Head of caudate nucleus (tissue), 42 donors: ENCODE measurements around the gene MAGI2.

Experiments used
- DNase-seq, 42 donors: peaks; one replicate each; pipeline versions ENCODE4 v3.0.0 to v3.0.0-alpha.2; 2020 to 2021; ENCODE audit warnings: mixed read lengths in 7 of 42
- intact Hi-C: fragments of 100-400 bp; cut with DNase I; formaldehyde crosslinking; loops from one replicate; pipeline ENCODE4 v1.15.0; 2022

MAGI2 gene

DNA sequence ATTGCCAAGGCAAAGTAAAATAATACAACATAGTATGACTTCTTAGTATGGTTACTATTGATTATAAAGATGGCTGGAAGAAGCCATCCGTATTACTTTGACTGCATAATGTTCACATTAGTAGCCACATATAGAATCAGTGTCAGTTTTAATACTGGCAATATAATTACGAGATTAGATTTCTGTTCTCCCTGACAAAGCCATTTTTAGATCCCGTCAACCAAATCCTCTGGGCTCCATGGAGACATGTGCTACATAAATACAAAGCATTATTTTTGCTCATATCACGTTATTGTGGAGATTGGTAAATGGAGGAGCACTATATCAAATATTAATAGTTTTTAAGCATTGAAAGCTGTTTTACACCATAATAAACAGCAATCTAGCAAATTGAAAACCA is 124.0 kb downstream of the MAGI2 start:
- no peak for DNase-seq
- intact Hi-C loops: no loop called here

DNA sequence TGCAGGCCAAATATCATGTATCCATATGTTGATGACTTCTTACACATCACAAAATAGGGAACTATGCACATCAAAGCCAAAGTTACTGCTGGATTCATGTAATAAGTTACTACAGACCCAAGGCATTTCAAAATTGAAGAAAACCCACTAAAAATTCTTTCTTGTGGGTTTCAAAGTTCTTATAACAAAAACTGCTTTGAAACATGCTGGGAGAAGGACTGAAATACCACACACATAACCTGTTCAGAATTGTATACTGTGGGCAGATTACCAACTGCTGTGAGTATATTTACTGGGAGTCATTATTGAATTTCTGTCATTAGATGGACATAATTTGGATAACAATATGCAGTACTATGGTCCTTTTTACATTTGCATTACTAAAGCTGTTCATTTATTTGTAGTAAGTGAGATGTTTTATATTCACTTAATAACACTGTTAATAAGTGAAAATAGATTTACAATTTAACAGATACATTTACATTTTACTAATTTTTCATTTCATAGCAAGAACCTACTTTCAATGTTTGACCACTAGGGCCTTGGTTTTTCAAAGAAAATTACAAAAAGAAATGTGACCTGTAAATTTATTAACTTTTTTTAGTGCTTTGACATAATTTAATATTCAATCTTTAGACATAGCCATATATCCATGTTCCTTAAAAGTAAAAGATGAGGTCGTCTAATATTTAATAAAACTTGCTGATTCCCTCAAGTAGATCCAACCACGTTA is 132.6 kb downstream of the MAGI2 start:
- intact Hi-C loops: no loop called here
- no peak for DNase-seq

DNA sequence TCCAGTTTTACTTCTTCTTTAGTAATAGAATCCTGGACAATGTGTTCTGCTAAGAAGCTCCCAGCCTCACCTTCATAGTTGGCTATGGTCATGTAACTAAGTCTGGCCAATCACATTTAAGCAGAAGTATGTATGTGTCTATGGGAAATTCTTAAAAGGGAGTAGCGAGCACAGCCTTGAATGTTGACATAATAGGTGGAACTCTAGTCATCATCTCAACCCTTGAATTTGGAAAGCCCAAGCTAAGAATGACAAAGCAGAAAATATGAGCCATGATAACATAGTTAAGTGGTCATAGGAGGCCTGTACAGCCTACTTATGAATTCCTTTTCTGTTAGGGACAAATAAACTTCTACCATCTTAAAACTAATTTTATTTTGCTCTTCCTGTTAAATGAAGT is 134.1 kb downstream of the MAGI2 start:
- intact Hi-C loops: no loop called here
- no peak for DNase-seq

DNA sequence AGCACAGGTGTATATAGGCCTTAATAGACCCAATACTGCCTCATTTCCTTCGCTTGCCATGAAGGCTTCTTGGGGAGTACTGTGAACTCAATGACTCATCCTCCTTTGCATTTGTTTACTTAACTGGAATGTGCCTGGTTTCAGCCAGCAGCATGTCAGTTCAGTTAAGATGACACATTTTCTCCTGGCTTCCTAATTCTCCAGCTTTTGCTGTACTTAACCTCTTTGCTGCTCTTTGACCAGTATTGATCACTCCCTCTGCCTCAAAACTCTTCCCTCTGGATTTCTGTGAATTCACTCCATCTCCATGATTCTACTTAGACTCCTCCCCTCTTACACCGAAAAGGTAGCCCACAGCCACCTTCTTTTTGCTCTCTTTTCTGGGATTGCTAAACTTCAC is 135.7 kb downstream of the MAGI2 start:
- DNase-seq: no peak
- intact Hi-C loops: no loop called here

DNA sequence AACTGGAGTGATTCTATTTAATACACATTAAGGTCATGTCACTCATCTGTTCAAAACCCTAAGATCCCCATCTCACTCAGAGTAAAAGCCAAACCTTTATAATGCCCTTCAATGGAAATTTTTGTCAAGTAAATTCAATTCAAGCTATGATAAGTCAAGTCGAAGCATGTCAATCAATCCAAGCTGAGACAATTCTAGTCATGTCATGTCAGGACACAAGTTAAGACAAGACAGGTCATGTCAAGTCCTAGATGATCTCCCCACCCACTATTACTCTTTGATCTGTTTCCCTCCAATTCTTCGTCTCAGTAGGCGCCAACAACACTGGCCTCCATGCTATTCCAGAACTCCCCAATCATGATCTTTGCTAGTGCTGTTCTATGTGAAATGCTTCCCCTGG is 141.4 kb downstream of the MAGI2 start:
- no peak for DNase-seq
- intact Hi-C loops: no loop called here

DNA sequence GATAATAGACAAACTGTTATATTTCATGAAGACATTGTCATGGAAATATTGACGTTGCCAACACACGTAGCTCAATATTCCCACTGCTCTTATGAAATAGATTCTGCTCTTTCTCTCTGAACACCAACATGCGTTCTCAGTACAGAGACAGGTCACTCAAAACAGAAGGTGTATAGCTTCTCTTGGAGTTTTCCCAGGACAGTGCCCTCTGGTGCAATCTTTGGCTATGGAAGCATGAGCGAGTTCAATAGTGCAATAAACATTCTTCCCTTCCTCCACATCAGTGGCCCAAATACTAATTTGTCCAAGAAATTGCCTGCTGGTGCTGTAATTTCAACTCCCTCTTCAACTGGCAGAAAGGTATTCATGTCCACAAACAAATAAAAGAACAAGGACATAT is 145.3 kb downstream of the MAGI2 start:
- intact Hi-C loops: no loop called here
- no peak for DNase-seq

DNA sequence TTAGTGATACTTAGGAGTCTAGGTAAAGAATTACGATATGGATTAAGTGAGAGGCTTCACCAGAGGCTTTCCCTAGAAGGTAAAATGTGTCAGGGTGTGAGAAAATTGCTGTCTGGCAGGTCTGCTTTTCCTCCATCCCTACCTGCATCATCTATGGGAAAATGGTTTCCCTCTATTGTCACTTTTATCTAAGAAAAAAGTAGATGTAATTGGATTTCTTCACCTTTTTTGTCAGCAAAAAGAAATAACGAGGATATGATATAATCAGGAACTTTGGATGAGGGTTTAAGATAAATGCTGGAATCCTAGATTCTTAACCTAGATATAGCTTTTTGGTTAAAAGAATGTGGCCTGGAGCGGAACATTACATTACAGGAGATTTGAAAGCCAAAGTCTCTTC is 146.1 kb downstream of the MAGI2 start:
- intact Hi-C loops: no loop called here
- no peak for DNase-seq

DNA sequence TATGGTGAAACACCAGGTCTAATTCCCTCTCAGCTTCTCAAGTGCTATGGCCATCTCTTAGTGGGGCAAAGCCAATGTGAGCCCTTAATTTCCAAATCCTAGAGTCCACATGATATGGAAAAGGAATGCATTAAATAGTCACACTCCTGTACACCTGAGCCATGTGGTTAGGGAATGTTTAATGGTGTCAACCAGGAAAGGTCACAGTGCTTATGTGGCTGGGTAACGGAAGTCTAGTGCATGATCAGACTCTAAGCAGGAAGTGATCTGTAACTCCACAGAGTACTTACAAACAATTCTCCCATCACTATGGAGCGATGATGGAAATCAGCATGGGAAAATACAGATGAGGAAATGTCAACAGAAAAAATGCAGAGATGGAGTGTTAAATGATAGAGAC is 148.8 kb downstream of the MAGI2 start:
- intact Hi-C loops: loop anchor here (5.0 kb wide), 1 partner anchor 148 kb away; the partner anchor contains the start of gene MAGI2

DNA sequence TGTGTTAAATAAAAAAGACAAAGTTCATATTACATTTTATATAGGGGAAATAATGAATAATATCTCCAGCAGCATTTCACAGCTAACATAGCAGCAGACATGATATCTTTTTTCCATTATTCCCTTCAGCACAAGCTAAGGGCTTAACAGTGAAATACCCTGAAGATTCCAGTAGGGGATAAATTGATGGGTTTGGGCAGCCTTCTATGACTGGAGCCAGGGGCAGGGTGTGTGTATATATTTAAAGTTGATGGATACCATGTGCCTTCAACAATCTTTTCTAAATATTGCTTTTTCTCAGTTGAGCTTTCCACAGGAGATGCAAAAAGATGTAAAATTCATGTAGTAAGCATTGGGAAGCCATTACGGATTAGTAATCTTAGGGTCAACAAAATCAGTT is 151.2 kb downstream of the MAGI2 start:
- no peak for DNase-seq
- intact Hi-C loops: loop anchor here (5.0 kb wide), 1 partner anchor 150 kb away; the partner anchor contains the start of gene MAGI2

More for the DNA sequence above, 148.8 kb downstream of the MAGI2 start:
- no peak for DNase-seq

DNA sequence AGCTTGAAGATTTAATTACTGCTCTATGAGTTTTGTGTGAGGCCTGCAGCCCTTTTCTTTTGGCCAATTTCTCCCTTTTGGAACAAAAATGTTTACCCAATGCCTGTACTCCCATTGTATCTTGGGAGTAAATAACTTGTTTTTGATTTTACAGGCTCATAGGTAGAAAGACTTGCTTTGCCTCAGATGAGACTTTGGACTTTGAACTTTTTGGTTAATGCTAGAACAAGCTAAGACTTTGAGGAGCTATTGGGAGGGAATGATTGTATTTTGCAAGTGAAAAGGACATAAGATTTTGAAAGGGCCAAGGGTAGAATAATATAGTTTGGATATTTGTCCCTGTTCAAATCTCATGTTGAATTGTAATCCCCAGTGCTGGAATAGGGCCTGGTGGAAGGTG is 152.0 kb downstream of the MAGI2 start:
- intact Hi-C loops: loop anchor here (5.0 kb wide), 1 partner anchor 151 kb away; the partner anchor contains the start of gene MAGI2
- no peak for DNase-seq

DNA sequence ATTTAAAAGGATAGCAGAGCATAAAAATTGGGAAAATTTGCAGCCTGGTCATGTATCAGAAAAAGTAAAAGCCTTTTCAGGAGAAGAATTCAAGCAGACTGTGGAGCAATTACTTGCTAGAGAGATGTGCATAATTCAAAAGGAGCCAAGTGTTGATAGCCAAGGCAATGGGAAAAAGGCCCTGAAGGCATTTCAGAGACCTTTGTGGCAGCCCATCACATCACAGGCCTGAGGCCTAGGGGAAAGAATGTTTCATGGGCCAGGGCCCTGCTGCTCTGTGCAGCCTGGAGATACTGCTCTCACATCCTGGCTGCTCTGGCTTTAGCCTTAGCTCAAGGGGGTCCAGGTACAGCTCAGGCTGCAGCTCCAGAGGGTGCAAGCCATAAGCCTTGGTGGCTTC is 152.9 kb downstream of the MAGI2 start:
- no peak for DNase-seq
- intact Hi-C loops: loop anchor here (5.0 kb wide), 1 partner anchor 152 kb away; the partner anchor contains the start of gene MAGI2

DNA sequence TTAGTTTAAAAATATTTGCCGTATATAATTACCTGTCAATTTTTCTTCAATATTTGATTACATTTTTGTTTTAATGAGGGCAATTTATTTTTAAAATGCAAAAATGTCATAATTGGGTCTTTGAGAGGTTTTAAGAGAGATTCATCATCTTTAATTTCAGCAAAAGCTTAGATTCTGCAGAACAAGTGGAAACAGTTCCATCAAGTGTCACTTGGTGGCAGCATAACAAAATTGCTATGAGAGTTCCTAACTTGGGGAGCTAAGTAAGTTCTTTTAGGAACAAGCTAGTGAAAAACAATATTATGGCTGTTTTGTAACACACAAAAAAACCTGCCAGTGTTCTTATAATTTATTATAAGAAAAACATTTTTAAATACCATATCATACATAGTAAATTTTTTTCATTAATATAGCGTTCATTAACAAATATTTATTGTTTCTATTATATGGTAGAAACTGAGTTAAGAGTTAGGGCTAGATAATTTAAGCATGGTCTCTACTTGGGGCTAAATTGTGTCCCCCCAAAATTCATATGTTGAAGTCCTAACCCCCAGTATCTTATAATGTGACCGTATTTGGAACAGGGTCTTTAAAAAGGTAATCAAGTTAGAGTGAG is 155.2 kb downstream of the MAGI2 start:
- peak in 30 of 42 donors; percentile 12 to 86 (median 58) for DNase-seq
- intact Hi-C loops: no loop called here

DNA sequence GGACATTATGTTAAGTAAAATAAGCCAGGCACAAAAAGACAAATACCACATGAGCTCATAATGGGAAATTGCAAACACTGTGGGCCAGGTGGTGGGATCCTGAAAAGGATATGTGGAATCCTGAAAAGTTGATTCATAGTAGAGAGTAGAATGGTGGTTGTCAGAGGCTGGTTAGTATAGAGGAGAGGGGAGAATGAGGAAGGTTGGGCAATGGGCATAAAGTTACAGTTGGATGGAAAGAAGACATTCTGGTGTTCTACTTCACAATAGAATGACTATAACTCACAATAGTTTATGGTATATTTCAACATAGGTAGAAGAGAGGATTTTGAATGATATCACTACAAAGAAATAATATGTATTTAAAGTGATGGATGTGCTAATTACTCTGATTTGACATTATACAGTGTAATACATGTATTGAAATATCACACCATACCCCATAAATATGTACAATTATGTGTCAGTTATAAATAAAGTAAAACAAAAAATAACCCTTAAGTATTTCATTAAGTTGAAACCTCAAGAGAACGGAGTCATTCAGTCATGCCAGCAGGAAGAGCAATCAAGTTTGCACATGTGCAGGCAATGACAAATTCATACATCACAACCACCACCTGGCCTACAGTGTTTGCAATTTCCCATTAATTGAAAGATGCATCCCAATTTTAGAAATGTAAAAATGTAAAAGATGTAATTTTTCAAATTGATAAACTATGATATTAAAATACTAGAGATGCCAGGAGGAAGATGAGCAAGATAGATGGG is 156.7 kb downstream of the MAGI2 start:
- DNase-seq: no peak

DNA sequence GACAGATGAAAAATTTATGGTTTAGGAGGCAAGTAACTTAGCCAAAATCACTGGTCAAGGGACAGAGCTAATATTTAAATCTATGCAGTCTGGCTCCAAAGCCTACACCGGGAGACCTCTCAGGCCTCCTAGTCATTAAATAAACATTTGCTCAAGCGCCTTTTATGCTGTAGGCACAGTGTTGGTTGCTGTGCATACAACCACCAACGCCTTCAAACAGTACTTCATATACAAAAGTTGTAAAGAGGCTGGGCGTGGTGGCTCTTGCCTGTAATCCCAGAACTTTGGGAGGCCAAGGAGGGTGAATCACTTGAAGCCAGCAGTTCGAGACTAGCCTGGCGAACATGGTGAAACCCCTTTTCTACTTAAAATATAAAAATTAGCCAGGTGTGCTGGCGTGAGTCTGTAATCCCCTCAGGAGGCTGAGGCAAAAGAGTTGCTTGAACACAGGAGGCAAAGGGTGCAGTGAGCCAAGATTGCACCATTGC is 159.8 kb downstream of the MAGI2 start:
- DNase-seq: no peak
- intact Hi-C loops: no loop called here

More for the DNA sequence above, 156.7 kb downstream of the MAGI2 start:
- intact Hi-C loops: no loop called here

DNA sequence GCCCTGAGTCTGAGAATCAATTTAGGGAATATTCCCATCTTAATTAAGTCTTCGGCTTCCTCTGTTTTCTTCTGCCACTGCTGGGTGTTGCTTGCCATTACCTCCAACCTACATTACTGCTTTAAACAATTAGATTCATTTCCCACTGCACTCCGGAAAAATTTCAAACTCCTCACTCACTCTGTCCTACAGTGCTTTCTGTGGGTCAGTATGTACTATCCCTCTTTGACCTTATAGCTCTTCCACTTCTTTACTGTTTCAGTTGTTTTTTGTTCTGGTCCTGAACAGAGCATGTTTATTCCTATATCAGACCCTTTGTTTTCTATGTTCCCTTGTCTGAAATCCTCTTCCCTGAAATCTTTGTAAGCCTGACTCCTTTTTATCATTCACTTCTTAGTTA is 160.6 kb downstream of the MAGI2 start:
- intact Hi-C loops: no loop called here
- DNase-seq: no peak

DNA sequence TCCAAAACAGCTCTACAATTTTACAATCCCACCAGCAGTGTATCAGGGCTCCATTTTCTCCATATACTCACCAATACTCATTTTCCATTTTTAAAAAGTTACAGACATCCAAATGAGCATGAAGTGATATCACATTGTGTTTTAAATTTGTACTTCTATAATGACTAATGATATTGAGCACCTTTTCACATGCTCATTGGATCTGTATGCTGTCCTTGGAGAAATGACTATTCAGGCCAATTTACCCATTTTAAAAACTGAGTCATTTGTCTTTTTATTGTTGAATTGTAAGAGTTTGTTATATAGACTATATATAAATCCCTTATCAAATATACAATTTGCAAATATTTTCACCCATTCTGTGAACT is 162.0 kb downstream of the MAGI2 start:
- intact Hi-C loops: no loop called here
- no peak for DNase-seq

DNA sequence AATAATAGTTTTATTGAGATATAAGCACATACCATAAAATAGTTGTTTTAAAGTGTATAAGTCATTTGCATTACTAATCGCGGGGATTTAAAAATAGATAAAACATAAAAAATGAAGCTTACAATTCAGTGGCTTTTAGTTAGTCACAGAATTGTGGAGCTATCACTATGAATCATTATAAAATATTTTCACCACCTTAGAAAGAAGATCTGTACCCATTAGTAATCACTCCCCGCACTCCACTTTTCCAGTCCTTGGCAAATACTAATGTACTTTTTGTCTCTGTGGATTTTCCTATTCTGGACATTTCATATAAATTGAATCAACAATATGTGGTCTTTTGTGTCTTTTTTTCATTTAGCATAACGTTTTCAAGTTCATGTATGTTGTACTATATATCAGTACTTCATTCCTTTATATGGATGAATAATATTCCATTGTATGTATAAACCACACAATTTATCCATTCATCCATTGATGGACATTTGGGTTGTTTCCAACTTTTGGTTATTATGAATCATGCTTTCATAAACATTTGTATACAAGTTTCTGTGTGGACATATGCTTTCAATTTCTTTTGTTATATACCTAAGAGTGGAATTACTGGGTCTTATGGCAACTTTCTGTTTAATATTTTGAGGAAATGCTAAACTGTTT is 162.5 kb downstream of the MAGI2 start:
- intact Hi-C loops: no loop called here

DNA sequence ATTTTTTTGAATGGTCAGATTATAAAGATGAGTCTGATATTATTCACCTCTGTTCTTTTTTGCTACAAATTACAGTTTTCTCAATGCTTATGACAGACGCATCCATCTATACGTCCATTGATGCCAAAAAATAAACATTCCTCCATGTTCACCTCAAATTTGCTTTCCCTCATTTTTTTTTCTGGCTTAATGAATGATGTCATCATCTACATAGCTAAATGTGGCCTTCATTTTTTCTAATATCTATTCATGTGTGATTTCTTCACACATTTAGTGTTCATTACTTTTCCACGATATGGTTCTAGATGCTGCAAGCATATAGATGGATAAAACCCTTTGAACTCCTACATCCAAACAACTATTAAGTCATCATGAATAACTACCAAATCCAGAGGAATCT is 163.1 kb downstream of the MAGI2 start:
- intact Hi-C loops: no loop called here

More for the DNA sequence above, 162.5 kb downstream of the MAGI2 start:
- no peak for DNase-seq

DNA sequence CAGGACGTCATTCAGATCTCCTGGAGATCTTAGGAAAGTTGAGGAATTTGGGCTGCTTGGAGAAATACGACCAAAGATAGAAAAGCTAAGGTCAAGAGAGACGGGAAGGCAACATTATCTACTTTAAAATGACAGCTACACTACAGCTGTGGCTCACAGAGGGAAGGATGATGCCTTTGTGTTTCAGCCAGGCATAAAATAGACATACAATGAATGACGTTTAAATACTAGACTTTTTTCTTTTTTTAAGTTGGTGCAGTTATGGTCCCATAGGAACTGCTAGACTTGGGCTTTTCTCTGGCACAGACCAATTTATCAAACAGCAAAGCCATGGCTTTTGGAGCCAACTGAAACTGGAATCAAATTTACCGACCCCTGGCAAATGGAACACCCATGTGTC is 164.8 kb downstream of the MAGI2 start:
- intact Hi-C loops: no loop called here

More for the DNA sequence above, 163.1 kb downstream of the MAGI2 start:
- DNase-seq: no peak

More for the DNA sequence above, 164.8 kb downstream of the MAGI2 start:
- no peak for DNase-seq
